ENCODE measurements around the gene CCDC146. TPM values are rescaled to one million over a fixed set of nuclear protein-coding genes. Genes with fewer than 3 reads are reported as not detected.

CCDC146 gene
- total and polyA plus RNA-seq, 9 of the 15 experiments (the other 6 are each of a cell fraction or from before 2014, with no cell fraction given): 0.10 to 0.98 (median 0.26) TPM; not detected in 1

DNA sequence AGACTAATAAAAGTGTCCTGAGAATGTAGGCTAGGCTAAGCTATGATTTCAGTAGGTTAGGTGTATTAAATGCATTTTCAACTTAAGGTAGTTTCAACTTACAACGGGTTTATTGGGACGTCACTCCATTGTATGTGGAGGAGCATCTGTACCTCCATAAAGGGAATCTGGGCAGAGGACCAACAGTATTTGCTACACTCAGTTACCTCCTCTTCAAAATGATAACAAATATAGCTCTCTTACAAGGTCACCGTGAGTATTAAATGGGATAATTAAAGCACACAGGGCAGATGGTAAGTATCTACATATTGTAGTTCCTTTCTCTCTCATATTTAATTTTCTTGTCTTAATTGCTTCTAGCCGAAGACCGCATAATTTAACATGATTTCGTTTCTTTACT, 136.2 kb downstream of the CCDC146 start:
- no TSS peak for BruUV-seq (replicated peaks)
- peaks cover 11 to 38% of the 10 kb centered on the region in 2 experiments; a peak in 3 of 5 replicates for H3K27me3 ChIP-seq (ENCODE audit: control insufficient read depth in 2 of 2, insufficient read depth in 2 of 2, low read length in 2 of 2)
- CTCF ChIA-PET (ENCODE audit: low intra/inter-chr PET ratio): no interaction called here
- WGBS (ENCODE audit: insufficient coverage, low coverage, missing lambda C conversion rate): 3% methylated on average over 6 of the region's 6 CpGs
- in situ Hi-C loops (cut with MboI): no loop called here
- no peaks in the 10 kb centered on the region for H4K20me1 ChIP-seq (replicated peaks; ENCODE audit: control insufficient read depth, insufficient read depth, low read length)
- FAIRE-seq (no peak), DNase-seq (ENCODE audit: extremely low read depth in 1 of 4, low spot score in 3 of 4) (no peak), ATAC-seq (no peak)
- TF ChIP-seq ZNF507 (tag; conservative IDR thresholded peaks at IDR 0.05) (0 out of 2 replicates have a peak, but pooled peaks have one; percentile 21), SIRT6 (IDR thresholded peaks at IDR 0.05; ENCODE audit: low read depth, low read length) (no peak), ZNF224 (CRISPR knock-in tag; IDR thresholded peaks at IDR 0.05) (no peak)
- no peak overlapping the region for H2AFZ ChIP-seq (ENCODE audit: low read depth, low read length)
- POLR2A ChIA-PET: no interaction called here
- H3K4me1 ChIP-seq (replicated peaks in 1 of 2; ENCODE audit: control insufficient read depth in 2 of 2, insufficient read depth in 2 of 2, low read length in 2 of 2): no peaks in the 10 kb centered on the region
- intact Hi-C loops (cut with micrococcal nuclease): no loop called here
- H3K4me3 ChIP-seq: no peak overlapping the region
- H3K9me1 ChIP-seq (ENCODE audit: control insufficient read depth, insufficient read depth, low read length): no peaks in the 10 kb centered on the region
- H3K4me2 ChIP-seq (ENCODE audit: insufficient read depth, low read length): no peak overlapping the region
- no peaks in the 10 kb centered on the region for H3K36me3 ChIP-seq (ENCODE audit: control insufficient read depth, insufficient read depth, low read length)
- no peak overlapping the region for H3K9ac ChIP-seq (ENCODE audit: insufficient read depth in 1 of 2, low read depth in 2 of 2, low read length in 2 of 2)
- H3K27ac ChIP-seq (ENCODE audit: extremely low read depth, low read depth, low read length): no peak overlapping the region
- H3K79me2 ChIP-seq (ENCODE audit: control insufficient read depth, insufficient read depth, low read length): no peaks in the 10 kb centered on the region
- H3K9me3 ChIP-seq (replicated peaks; ENCODE audit: control insufficient read depth, insufficient read depth, low read depth, low read length): no peaks in the 10 kb centered on the region

DNA sequence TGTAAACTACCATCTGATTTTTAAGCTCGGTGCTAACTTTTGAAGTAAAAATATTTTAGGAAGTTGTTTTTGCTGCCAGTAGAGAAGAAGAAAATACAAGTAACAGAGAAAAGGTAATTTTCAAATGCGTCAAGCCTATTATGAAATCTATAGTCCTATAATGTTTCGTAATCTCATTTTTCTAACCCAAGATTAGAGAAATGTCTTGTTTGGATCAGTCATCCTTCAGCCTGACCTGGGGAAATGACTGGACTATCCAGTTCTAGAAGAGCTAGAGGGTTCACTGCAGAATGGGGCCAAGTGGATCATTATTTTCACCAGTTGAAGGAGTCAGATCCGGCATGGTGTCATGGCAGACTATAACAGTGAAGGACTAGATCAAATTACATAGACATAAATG, 139.9 kb downstream of the CCDC146 start:
- no peak for DNase-seq (ENCODE audit: extremely low read depth in 1 of 4, low spot score in 3 of 4)
- intact Hi-C loops (cut with micrococcal nuclease): no loop called here

More for the DNA sequence above, 139.9 kb downstream of the CCDC146 start:
- Histone ChIP-seq H4K20me1 (replicated peaks; ENCODE audit: control insufficient read depth, insufficient read depth, low read length) (no peaks in the 10 kb centered on the region), H3K27me3 (ENCODE audit: control insufficient read depth in 2 of 2, insufficient read depth in 2 of 2, low read length in 2 of 2) (peaks cover 8 to 31% of the 10 kb centered on the region in 2 experiments; a peak in 3 of 5 replicates), H3K9ac (ENCODE audit: insufficient read depth in 1 of 2, low read depth in 2 of 2, low read length in 2 of 2) (no peak overlapping the region), H3K9me3 (replicated peaks; ENCODE audit: control insufficient read depth, insufficient read depth, low read depth, low read length) (no peaks in the 10 kb centered on the region), H3K4me2 (ENCODE audit: insufficient read depth, low read length) (no peak overlapping the region), H3K4me1 (replicated peaks in 1 of 2; ENCODE audit: control insufficient read depth in 2 of 2, insufficient read depth in 2 of 2, low read length in 2 of 2) (no peaks in the 10 kb centered on the region), H3K4me3 (no peak overlapping the region), H3K27ac (ENCODE audit: extremely low read depth, low read depth, low read length) (no peak overlapping the region), H3K79me2 (ENCODE audit: control insufficient read depth, insufficient read depth, low read length) (no peaks in the 10 kb centered on the region), H2AFZ (ENCODE audit: low read depth, low read length) (no peak overlapping the region), H3K9me1 (ENCODE audit: control insufficient read depth, insufficient read depth, low read length) (no peaks in the 10 kb centered on the region), H3K36me3 (ENCODE audit: control insufficient read depth, insufficient read depth, low read length) (no peaks in the 10 kb centered on the region)
- ChIA-PET CTCF (ENCODE audit: low intra/inter-chr PET ratio) (no interaction called here), POLR2A (interaction anchor here (0.8 kb wide), 1 partner anchor 15 kb away, joined by 3 read pairs; no protein-coding TSS in a partner anchor)
- in situ Hi-C loops (cut with MboI): no loop called here
- ATAC-seq (no peak), FAIRE-seq (no peak)
- no TSS peak for BruUV-seq (replicated peaks)
- WGBS (ENCODE audit: insufficient coverage, low coverage, missing lambda C conversion rate): 6% methylated on average over 4 of the region's 4 CpGs
- no peak for TF ChIP-seq CEBPG (CRISPR knock-in tag; IDR thresholded peaks at IDR 0.05)
- 0 out of 4 replicates have a peak, but pooled peaks of 1 of the 2 experiments have one; percentile 7 for TF ChIP-seq CEBPG (tag; conservative IDR thresholded peaks at IDR 0.05 in 1 of 2, IDR thresholded peaks at IDR 0.05 in 1 of 2)
- TF ChIP-seq POLR2A (conservative IDR thresholded peaks at IDR 0.05): no peak
- TF ChIP-seq RBM22 (IDR thresholded peaks at IDR 0.05; ENCODE audit: low read depth, low read length, poor library complexity, severe bottlenecking): no peak
- no peak for TF ChIP-seq FOXP1 (CRISPR knock-in tag; IDR thresholded peaks at IDR 0.05)

Data from K562 (cell line).